GM21423 (cell line): ENCODE data around the gene NFIA.

Source experiments
- ATAC-seq: cut with Tn5 transposase; IDR thresholded peaks from one replicate; pipeline ENCODE4 v1.9.1; 2021; ENCODE audit warnings: mild to moderate bottlenecking, moderate library complexity; ENCODE audit not compliant: unreplicated experiment

Gene NFIA

GRCh38 chr1:61285371-61285885 is 203.1 kb downstream of the NFIA start:
- no peak for ATAC-seq

GRCh38 chr1:61287014-61287413 is 204.7 kb downstream of the NFIA start:
- ATAC-seq: no peak

- ATAC-seq: no peak
Observed at GRCh38 chr1:61287734-61288133, 205.4 kb downstream of the NFIA start.

- no peak for ATAC-seq
Observed at GRCh38 chr1:61289232-61290098, 207.1 kb downstream of the NFIA start.

GRCh38 chr1:61290525-61290924 is 208.2 kb downstream of the NFIA start:
- ATAC-seq: no peak

GRCh38 chr1:61293197-61293596 is 210.8 kb downstream of the NFIA start:
- ATAC-seq: no peak

GRCh38 chr1:61293986-61294504 is 211.7 kb downstream of the NFIA start:
- ATAC-seq: no peak

- ATAC-seq: no peak
Observed at GRCh38 chr1:61294930-61295329, 212.6 kb downstream of the NFIA start.

GRCh38 chr1:61295818-61296537 is 213.6 kb downstream of the NFIA start:
- no peak for ATAC-seq

GRCh38 chr1:61297887-61298286 is 215.5 kb downstream of the NFIA start:
- ATAC-seq: no peak

GRCh38 chr1:61299463-61299862 is 217.1 kb downstream of the NFIA start:
- ATAC-seq: no peak

- ATAC-seq: no peak
Observed at GRCh38 chr1:61300899-61301298, 218.5 kb downstream of the NFIA start.

- ATAC-seq: peak; percentile 55
Observed at GRCh38 chr1:61301824-61302657, 219.7 kb downstream of the NFIA start.

GRCh38 chr1:61307422-61308142 is 225.2 kb downstream of the NFIA start:
- no peak for ATAC-seq

GRCh38 chr1:61310057-61310456 is 227.7 kb downstream of the NFIA start:
- no peak for ATAC-seq

- no peak for ATAC-seq
Observed at GRCh38 chr1:61310538-61310937, 228.2 kb downstream of the NFIA start.

GRCh38 chr1:61313906-61314422 is 231.6 kb downstream of the NFIA start:
- no peak for ATAC-seq

GRCh38 chr1:61315011-61315410 is 232.7 kb downstream of the NFIA start:
- no peak for ATAC-seq

GRCh38 chr1:61316493-61316892 is 234.1 kb downstream of the NFIA start:
- no peak for ATAC-seq
